ENCODE results near the gene SLC6A6. TPM values are rescaled to one million over a fixed set of nuclear protein-coding genes. Genes with fewer than 3 reads are reported as not detected.

The SLC6A6 gene
- total and polyA plus RNA-seq, 8 donors: 14.0 to 134 (median 20.8) TPM

DNA sequence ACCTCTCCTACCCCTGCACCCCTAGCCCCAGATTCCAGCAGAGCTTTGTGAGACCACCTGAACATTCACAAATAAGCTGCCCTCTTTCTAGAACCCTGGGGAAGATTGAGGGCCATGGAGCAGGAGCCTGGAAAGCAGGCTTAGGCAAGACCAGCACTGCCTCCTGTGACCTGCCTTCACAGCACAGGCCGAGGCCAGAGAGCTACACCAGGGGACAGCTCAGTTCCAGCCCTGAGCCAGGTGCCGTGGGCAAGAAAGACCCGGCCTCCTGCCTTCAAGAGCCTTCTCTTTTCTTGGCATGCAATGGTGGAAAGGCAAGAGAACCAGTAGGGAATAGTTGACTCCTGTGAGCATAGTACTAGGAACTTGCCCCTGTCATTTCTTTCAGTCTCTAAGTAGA is 48.1 kb downstream of the SLC6A6 start:
- peaks cover 15 to 41% of the 10 kb centered on the region in 2 donors for H3K4me1 ChIP-seq
- TF ChIP-seq, protein P1, sequence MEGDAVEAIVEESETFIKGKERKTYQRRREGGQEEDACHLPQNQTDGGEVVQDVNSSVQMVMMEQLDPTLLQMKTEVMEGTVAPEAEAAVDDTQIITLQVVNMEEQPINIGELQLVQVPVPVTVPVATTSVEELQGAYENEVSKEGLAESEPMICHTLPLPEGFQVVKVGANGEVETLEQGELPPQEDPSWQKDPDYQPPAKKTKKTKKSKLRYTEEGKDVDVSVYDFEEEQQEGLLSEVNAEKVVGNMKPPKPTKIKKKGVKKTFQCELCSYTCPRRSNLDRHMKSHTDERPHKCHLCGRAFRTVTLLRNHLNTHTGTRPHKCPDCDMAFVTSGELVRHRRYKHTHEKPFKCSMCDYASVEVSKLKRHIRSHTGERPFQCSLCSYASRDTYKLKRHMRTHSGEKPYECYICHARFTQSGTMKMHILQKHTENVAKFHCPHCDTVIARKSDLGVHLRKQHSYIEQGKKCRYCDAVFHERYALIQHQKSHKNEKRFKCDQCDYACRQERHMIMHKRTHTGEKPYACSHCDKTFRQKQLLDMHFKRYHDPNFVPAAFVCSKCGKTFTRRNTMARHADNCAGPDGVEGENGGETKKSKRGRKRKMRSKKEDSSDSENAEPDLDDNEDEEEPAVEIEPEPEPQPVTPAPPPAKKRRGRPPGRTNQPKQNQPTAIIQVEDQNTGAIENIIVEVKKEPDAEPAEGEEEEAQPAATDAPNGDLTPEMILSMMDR (IDR thresholded peaks at IDR 0.05): no peak
- intact Hi-C loops (cut with DNase I): no loop called here
- no peaks in the 10 kb centered on the region for H3K9me3 ChIP-seq
- no peak overlapping the region for H3K27ac ChIP-seq
- no peak overlapping the region for H3K4me3 ChIP-seq
- no peak for ATAC-seq
- no peak for DNase-seq
- H3K36me3 ChIP-seq: peaks cover 0 to 100% of the 10 kb centered on the region in 2 donors
- no peaks in the 10 kb centered on the region for H3K27me3 ChIP-seq

DNA sequence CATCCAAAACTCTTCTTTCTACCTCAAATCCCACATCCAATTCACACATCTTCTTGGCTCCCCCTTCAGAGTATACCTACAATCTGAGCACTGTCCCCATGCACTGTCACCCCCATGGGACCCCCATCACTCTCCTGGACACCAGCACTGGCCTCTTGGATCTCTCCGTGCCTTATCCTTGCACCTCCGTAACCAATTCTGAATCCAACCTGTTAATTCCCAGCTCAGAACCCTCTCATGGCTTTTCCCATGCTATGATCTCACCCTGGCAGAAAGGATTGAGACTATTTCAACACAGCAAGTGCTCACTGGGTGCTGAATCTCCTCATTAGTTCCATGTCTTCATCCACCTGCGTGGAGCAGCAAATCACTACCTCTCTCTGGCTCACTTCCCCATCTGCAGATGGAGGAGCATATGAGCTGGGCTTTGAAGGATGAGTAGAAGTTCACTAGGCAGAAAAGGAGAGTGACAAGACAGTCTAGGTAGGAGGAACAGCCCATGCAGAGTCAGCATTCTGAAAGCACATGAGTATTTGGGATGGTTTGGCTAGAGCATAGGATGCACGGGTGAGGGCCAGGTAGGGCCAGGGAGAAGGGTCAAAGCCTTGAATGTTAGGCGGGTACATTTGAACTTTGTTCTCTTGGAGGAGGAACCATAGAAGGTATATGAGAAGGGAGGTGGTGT is 48.7 kb downstream of the SLC6A6 start:
- no peaks in the 10 kb centered on the region for H3K9me3 ChIP-seq
- DNase-seq (no peak), ATAC-seq (no peak)
- peaks cover 15 to 41% of the 10 kb centered on the region in 2 donors for H3K4me1 ChIP-seq
- TF ChIP-seq, protein P1 (IDR thresholded peaks at IDR 0.05): no peak
- peaks cover 0 to 100% of the 10 kb centered on the region in 2 donors for H3K36me3 ChIP-seq
- no peaks in the 10 kb centered on the region for H3K27me3 ChIP-seq
- H3K27ac ChIP-seq: no peak overlapping the region
- intact Hi-C loops (cut with DNase I): no loop called here
- H3K4me3 ChIP-seq: no peak overlapping the region

DNA sequence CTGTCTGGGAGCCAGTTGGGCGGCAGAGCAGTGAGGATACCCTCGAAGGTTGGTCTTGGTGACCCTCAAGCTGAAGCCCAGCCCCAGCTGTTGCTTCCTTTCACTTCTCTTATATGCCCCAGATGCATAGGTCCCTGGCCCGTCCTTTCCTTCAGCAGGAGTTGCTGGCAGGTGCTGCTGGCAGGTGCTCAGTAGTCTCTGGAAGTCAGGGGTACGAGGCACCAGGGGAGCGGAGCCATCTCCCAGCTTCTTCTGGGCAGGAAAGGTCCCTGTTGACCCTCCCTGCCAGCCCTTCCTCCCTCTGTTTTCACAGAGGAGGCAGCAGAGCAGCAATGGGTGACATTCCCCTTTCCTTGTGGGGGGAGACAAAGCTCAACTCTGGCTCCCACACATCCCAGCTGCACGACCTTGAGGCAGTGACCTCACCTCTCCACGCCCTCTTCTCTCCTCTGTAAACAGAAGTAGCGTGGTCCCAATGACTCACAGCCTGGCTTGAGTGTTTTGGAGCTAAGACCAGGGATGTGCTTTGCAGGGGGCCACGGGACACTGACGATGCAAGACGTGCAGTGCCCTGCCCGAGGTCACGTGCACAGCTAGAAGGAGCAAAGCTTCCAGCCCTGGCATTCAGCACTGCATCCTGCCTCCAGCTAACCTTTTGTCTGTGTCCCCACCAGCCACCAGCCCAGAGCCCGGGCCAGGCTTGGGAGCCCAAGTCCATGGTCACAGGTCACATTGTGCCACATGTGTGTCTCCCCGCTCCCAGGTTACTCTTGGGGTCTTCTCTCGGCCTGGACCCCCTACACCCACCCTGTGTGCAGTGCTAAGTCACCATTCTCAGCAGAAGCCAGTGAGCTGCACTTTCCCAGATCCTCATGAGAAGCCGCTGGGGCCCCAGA is 49.7 kb downstream of the SLC6A6 start:
- DNase-seq (peak in 1 of 4 donors; percentile 71), ATAC-seq (peak; percentile 64)
- H3K9me3 ChIP-seq: no peaks in the 10 kb centered on the region
- peak overlapping the region; percentile 82 to 85 for H3K27ac ChIP-seq
- H3K4me3 ChIP-seq: no peak overlapping the region
- intact Hi-C loops (cut with DNase I): no loop called here
- TF ChIP-seq, protein P1 (IDR thresholded peaks at IDR 0.05): no peak
- peaks cover 0 to 100% of the 10 kb centered on the region in 2 donors for H3K36me3 ChIP-seq
- H3K27me3 ChIP-seq: no peaks in the 10 kb centered on the region
- H3K4me1 ChIP-seq: peaks cover 15 to 41% of the 10 kb centered on the region in 2 donors

DNA sequence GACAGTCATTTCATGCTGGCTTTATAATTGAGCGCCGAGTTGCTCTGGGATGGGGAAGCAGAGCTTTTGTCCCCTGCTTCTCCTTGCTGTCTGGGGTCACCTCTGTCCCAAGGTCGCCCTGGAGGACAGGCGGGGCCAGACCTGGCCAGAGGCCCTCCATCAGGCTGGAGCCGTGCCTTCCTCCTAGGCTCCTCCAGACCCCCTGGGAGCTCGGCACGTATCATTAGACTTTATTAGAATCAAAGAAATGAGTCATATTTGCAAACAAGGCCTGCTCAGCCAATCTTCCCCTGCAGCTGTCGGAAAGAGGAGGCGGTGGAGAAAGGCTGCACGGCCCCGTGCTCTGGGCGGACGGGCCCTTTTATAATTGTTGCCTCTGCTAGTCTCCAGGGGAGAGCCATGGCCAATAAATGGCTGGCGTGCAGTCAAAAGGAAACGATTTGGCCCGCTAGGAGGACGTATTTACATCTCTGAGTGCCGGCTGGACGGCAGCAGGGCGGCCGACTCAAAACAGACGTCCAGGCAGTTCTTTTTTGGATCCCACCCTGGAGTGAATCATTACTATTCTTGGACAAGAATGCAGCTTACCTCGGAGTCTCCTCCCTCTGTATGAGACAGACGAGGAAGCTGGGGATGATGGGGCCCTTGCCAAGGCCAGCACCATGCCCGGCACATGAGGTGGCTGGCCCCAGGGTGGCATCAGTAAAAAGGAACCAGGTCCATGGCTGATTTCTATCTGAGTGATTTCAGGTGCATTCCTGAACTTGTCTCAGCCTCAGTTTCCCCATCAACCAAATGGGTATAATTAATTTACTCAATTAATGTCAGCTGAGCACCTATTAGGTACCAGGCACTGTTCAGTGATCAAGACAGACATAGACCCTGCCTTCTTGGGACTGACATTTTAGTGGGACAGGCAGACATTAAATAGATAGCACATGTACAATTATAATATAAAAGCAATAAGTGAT is 50.6 kb downstream of the SLC6A6 start:
- H3K9me3 ChIP-seq: no peaks in the 10 kb centered on the region
- H3K27me3 ChIP-seq: no peaks in the 10 kb centered on the region
- peak overlapping the region; percentile 82 to 85 for H3K27ac ChIP-seq
- TF ChIP-seq, protein P1 (IDR thresholded peaks at IDR 0.05): peak in 1 of 2 donors; percentile 18
- H3K36me3 ChIP-seq: peaks cover 0 to 99% of the 10 kb centered on the region in 2 donors
- no peak overlapping the region for H3K4me3 ChIP-seq
- peaks cover 15 to 48% of the 10 kb centered on the region in 2 donors for H3K4me1 ChIP-seq
- DNase-seq (peak; percentile 67 to 97 (median 90)), ATAC-seq (peak; percentile 82)
- intact Hi-C loops (cut with DNase I): no loop called here
